Ovary (tissue), 9 donors: ENCODE measurements around the gene AP3B2. TPM values are rescaled to one million over a fixed set of nuclear protein-coding genes. Genes with fewer than 3 reads are reported as not detected.

Experiments
- DNase-seq, 5 donors: peaks; one replicate each; pipeline ENCODE4 v3.0.0-alpha.2; 2019 to 2020
- H3K27ac ChIP-seq, 2 donors: fragments of 200-600 bp; one replicate each; pipeline versions ENCODE4 v1.5.1 to v1.8.0; 2019 to 2022
- H3K27me3 ChIP-seq: fragments of 200-600 bp; one replicate; pipeline ENCODE4 v1.8.0; 2022
- H3K36me3 ChIP-seq: fragments of 200-600 bp; sonication (generic); one replicate; pipeline ENCODE4 v1.5.1; 2019
- H3K4me1 ChIP-seq: one replicate; pipeline ENCODE4 v1.8.1; 2013; ENCODE audit warnings: mild to moderate bottlenecking, moderate library complexity; ENCODE audit not compliant: insufficient read depth
- H3K4me3 ChIP-seq: fragments of 200-600 bp; sonication (generic); one replicate; pipeline ENCODE4 v1.5.1; 2017
- H3K9me3 ChIP-seq, 2 donors: fragments of 200-600 bp in 1 of 2; sonication (generic) in 1 of 2; one replicate each; pipeline versions ENCODE4 v1.5.1 to v1.8.1; 2013 to 2019; ENCODE audit warnings: mild to moderate bottlenecking in 1 of 2, moderate library complexity in 1 of 2
- CTCF ChIP-seq, 3 donors: fragments of 450-650 bp in 2 of 3; fragments of 200-600 bp in 1 of 3; IDR thresholded peaks; one replicate each; pipeline versions ENCODE4 v1.5.1 to v1.8.0; 2016 to 2022; ENCODE audit warnings: antibody characterized with exemption in 3 of 3, mild to moderate bottlenecking in 1 of 3
- EP300 ChIP-seq: sonication (generic); formaldehyde crosslinking; IDR thresholded peaks from one replicate; pipeline ENCODE4 v1.6.1; 2017; ENCODE audit warnings: antibody characterized with exemption
- POLR2A ChIP-seq: fragments of 450-650 bp; IDR thresholded peaks from one replicate; pipeline ENCODE4 v1.6.1; 2017; ENCODE audit warnings: antibody characterized with exemption, mild to moderate bottlenecking, moderate library complexity
- WGBS, 3 donors: extraction: QIAGEN DNeasy Blood & Tissue Kit in 1 of 3; methylation state at CpG; one replicate each; pipeline versions ENCODE4 v1.1.5 to v1.1.7; 2013 to 2017; 5-methylcytosine and 5-hydroxymethylcytosine counted together
- intact Hi-C, 4 donors: fragments of 100-400 bp; cut with DNase I; formaldehyde crosslinking; loops; one replicate each; pipeline versions ENCODE4 v1.11.0 to v1.15.1; 2022 to 2023
- polyA plus RNA-seq, 2 donors: library from polyadenylated mRNA; stranded (reverse); fragments of 200-250 nt in 1 of 2; fragments of 350-450 nt in 1 of 2; fragmentation: Illumina TruSeq in 1 of 2; extraction: RNeasy Lipid Tissue Mini Kit (QIAGEN cat#74804) in 1 of 2; gene quantifications; one replicate each; pipeline ENCODE4 v1.2.3, GENCODE V29; 2013 to 2014
- total RNA-seq, 7 donors: library from RNA; depleted of rRNA in 2 of 7; stranded (reverse); fragments of >200 nt in 2 of 7; fragmentation: NEBNext Ultra II Directional in 3 of 7; extraction: Animal tissue kit (Norgen Biotek cat#: 25700) in 3 of 7; gene quantifications; one replicate each; pipeline versions ENCODE4 v1.1.0 to v1.2.4, GENCODE V29; 2016 to 2023
- donor health status: DM: no; HTN: no; CAD: no; lungs with moderate emphysema.
- donor health status: DM: no; HTN: no; CAD: no.
- donor health status: Bipolar disorder and iron deficiency.
- donor health status: DM: yes; HTN: yes; CAD: no.
- donor health status: DM: no; HTN: no; CAD: no.
- donor health status: DM: yes; HTN: yes; CAD: no.

AP3B2 gene
- total and polyA plus RNA-seq, 9 donors, result 0.60 to 8.6 (median 1.7) TPM

- Histone ChIP-seq H3K27me3 (no peaks in the 10 kb centered on the region), H3K9me3 (no peaks in the 10 kb centered on the region), H3K4me1 (no peaks in the 10 kb centered on the region), H3K27ac (no peak overlapping the region), H3K36me3 (no peaks in the 10 kb centered on the region), H3K4me3 (no peak overlapping the region)
- DNase-seq, result no peak
- intact Hi-C loops, result no loop called here
- 50 to 58% (median 50%) methylated on average over 4 of the region's 4 CpGs for WGBS, 3 donors
- TF ChIP-seq POLR2A, result no peak
- no peak for TF ChIP-seq EP300
- TF ChIP-seq CTCF (IDR thresholded peaks at IDR 0.05), result no peak
These were observed 79.6 kb downstream of the AP3B2 start for GRCh38 chr15:82630033-82630432.

DNA sequence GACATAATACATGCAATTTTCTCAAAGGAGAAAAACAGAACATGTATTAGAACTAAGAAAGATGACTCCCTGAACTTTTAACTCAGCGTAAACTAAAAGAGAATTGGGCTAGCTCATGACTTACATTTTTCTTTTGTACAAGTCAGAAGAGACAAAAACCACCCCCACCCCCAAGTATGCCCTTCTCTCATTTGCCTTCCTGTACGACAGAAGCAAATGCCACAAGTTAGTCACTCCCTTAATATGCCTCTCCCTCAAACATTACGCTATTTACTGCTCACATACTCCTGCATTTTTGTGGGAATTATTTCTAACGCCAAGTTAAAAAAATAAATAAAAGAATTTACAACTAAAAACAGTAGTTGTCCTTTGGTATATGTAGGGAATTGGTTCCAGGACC is 84.5 kb downstream of the AP3B2 start:
- intact Hi-C loops, result no loop called here
- Histone ChIP-seq H3K4me1 (no peaks in the 10 kb centered on the region), H3K9me3 (no peaks in the 10 kb centered on the region), H3K27me3 (no peaks in the 10 kb centered on the region), H3K4me3 (no peak overlapping the region), H3K36me3 (no peaks in the 10 kb centered on the region), H3K27ac (no peak overlapping the region)
- TF ChIP-seq EP300 (no peak), CTCF (IDR thresholded peaks at IDR 0.05) (no peak), POLR2A (no peak)
- 78 to 87% (median 78%) methylated on average over 4 of the region's 4 CpGs for WGBS, 3 donors
- no peak for DNase-seq

- TF ChIP-seq POLR2A, result no peak
- TF ChIP-seq EP300, result no peak
- TF ChIP-seq CTCF (IDR thresholded peaks at IDR 0.05), result no peak
- 88 to 97% (median 89%) methylated on average over 3 of the region's 3 CpGs for WGBS, 3 donors
- intact Hi-C loops, result no loop called here
These were observed 85.2 kb downstream of the AP3B2 start for GRCh38 chr15:82624438-82624837.

GRCh38 chr15:82624008-82624407 is 85.7 kb downstream of the AP3B2 start:
- no peak for DNase-seq
- TF ChIP-seq POLR2A (no peak), CTCF (IDR thresholded peaks at IDR 0.05) (no peak), EP300 (no peak)
- Histone ChIP-seq H3K4me1 (no peaks in the 10 kb centered on the region), H3K4me3 (no peak overlapping the region), H3K9me3 (no peaks in the 10 kb centered on the region), H3K27me3 (no peaks in the 10 kb centered on the region), H3K36me3 (no peaks in the 10 kb centered on the region), H3K27ac (no peak overlapping the region)
- WGBS, 3 donors, result 70 to 79% (median 75%) methylated on average over 2 of the region's 2 CpGs
- intact Hi-C loops, result no loop called here

More at GRCh38 chr15:82624438-82624837, 85.2 kb downstream of the AP3B2 start:
- no peaks in the 10 kb centered on the region for H3K9me3 ChIP-seq
- H3K36me3 ChIP-seq, result no peaks in the 10 kb centered on the region
- no peak overlapping the region for H3K4me3 ChIP-seq
- no peaks in the 10 kb centered on the region for H3K27me3 ChIP-seq
- H3K27ac ChIP-seq, result no peak overlapping the region
- no peaks in the 10 kb centered on the region for H3K4me1 ChIP-seq
- DNase-seq, result no peak
